Endothelial cell of umbilical vein (primary cell): ENCODE data around the gene CLRN3. TPM values are rescaled to one million over a fixed set of nuclear protein-coding genes. Genes with fewer than 3 reads are reported as not detected.

Experiments used
- BruUV-seq: library from RNA; stranded (reverse); fragments of 400-500 nt; replicated peaks from 2 replicates; lab custom pipeline; 2021; lab: Mats Ljungman, UMichigan
- CTCF ChIA-PET: fragments of 300-600, 350-600 bp; sonication (Branson Sonifier 250); formaldehyde crosslinking; loops from one replicate; lab custom pipeline; 2021; ENCODE audit warnings: antibody characterized with exemption, inconsistent platforms; lab: Charles Lee
- POLR2A ChIA-PET: fragments of 300-600, 350-600 bp; sonication (Branson Sonifier 250); formaldehyde crosslinking; loops from one replicate; lab custom pipeline; 2021; ENCODE audit warnings: antibody characterized with exemption, inconsistent platforms; lab: Charles Lee
- DNase-seq: peaks from one replicate; pipeline ENCODE4 v3.0.0-alpha.2; 2011; ENCODE audit warnings: low read depth, low spot score
- FAIRE-seq: peaks from 2 replicates; lab custom pipeline; 2011; peaks lifted over from hg19 to GRCh38; lab: Jason Lieb, UNC
- H2AFZ ChIP-seq: 2 replicates; pipeline ENCODE4 v1.6.0; 2012; ENCODE audit warnings: low read depth, low read length, control low read depth, inconsistent platforms
- H3K27ac ChIP-seq: 2 replicates; pipeline ENCODE4 v1.5.1; 2011; ENCODE audit warnings: low read depth, mild to moderate bottlenecking, control low read depth, low read length, moderate library complexity; ENCODE audit not compliant: insufficient read depth
- H3K27me3 ChIP-seq, 2 experiments: 2 replicates each; pipeline versions ENCODE4 v1.6.0 to v1.6.1; 2011; ENCODE audit warnings: low read length in 2 of 2, mixed read lengths in 1 of 2; ENCODE audit not compliant: control insufficient read depth in 2 of 2, insufficient read depth in 2 of 2
- H3K36me3 ChIP-seq, 2 experiments: 2 replicates in 1 of 2; 3 replicates in 1 of 2; pipeline ENCODE4 v1.5.1; 2011; ENCODE audit warnings: low read length in 2 of 2, mild to moderate bottlenecking in 1 of 2, moderate library complexity in 1 of 2; ENCODE audit not compliant: control insufficient read depth in 2 of 2, insufficient read depth in 2 of 2; ENCODE audit errors: extremely low read depth in 1 of 2
- H3K4me1 ChIP-seq: 3 replicates; pipeline ENCODE4 v1.5.1; 2011; ENCODE audit warnings: mild to moderate bottlenecking, low read length; ENCODE audit not compliant: control insufficient read depth, insufficient read depth; ENCODE audit errors: extremely low read depth
- H3K4me2 ChIP-seq: 2 replicates; pipeline ENCODE4 v1.6.1; 2011; ENCODE audit warnings: low read length, control low read depth, mixed read lengths; ENCODE audit not compliant: insufficient read depth
- H3K4me3 ChIP-seq, 3 experiments: fragments of 200-600 bp in 1 of 3; sonication (generic), shearing (Covaris generic) in 1 of 3; replicated peaks in 1 of 3; 2 replicates each; pipeline ENCODE4 v1.5.1; 2011 to 2016; ENCODE audit warnings: control low read depth in 3 of 3, low read length in 3 of 3, mild to moderate bottlenecking in 2 of 3, inconsistent platforms in 1 of 3, low read depth in 1 of 3, moderate library complexity in 1 of 3; ENCODE audit not compliant: insufficient read depth in 1 of 3
- H3K79me2 ChIP-seq: 2 replicates; pipeline ENCODE4 v1.6.0; 2012; ENCODE audit warnings: low read length, inconsistent platforms; ENCODE audit not compliant: control insufficient read depth, insufficient read depth
- H3K9ac ChIP-seq: replicated peaks from 2 replicates; pipeline ENCODE3; 2011; ENCODE audit warnings: low read length, control low read depth; ENCODE audit not compliant: insufficient read depth; ENCODE audit errors: extremely low read depth
- H3K9me1 ChIP-seq: replicated peaks from 3 replicates; pipeline ENCODE4 v1.6.0; 2011; ENCODE audit warnings: mild to moderate bottlenecking, low read length; ENCODE audit not compliant: control insufficient read depth, insufficient read depth; ENCODE audit errors: extremely low read depth
- H3K9me3 ChIP-seq: replicated peaks from 2 replicates; pipeline ENCODE4 v1.5.1; 2012; ENCODE audit warnings: low read length, inconsistent platforms; ENCODE audit not compliant: control insufficient read depth, insufficient read depth
- H4K20me1 ChIP-seq: replicated peaks from 2 replicates; pipeline ENCODE3; 2011; ENCODE audit warnings: mild to moderate bottlenecking, low read length; ENCODE audit not compliant: control insufficient read depth, insufficient read depth; ENCODE audit errors: extremely low read depth
- EZH2 ChIP-seq: IDR thresholded peaks from 2 replicates; pipeline ENCODE4 v1.6.1; 2012; ENCODE audit warnings: borderline replicate concordance, low read depth, mild to moderate bottlenecking, moderate library complexity, low read length, inconsistent platforms; ENCODE audit not compliant: severe bottlenecking
- FOS ChIP-seq: IDR thresholded peaks from 2 replicates; pipeline ENCODE4 v1.6.1; 2011; ENCODE audit warnings: mild to moderate bottlenecking, low read length, moderate library complexity, borderline replicate concordance; ENCODE audit not compliant: insufficient read depth
- GATA2 ChIP-seq: IDR thresholded peaks from 2 replicates; pipeline ENCODE4 v1.7.0; 2011; ENCODE audit warnings: low read depth, mild to moderate bottlenecking, moderate library complexity, mixed read lengths, low read length; ENCODE audit not compliant: insufficient read length, insufficient read depth
- JUN ChIP-seq: IDR thresholded peaks from 2 replicates; pipeline ENCODE4 v1.6.1; 2011; ENCODE audit warnings: borderline replicate concordance, low read depth; ENCODE audit not compliant: insufficient read length, insufficient read depth
- MAX ChIP-seq: IDR thresholded peaks from 2 replicates; pipeline ENCODE4 v1.6.1; 2011; ENCODE audit not compliant: insufficient read depth, insufficient read length
- MYC ChIP-seq: IDR thresholded peaks from one replicate; pipeline ENCODE4 v1.6.1; 2011; ENCODE audit warnings: mild to moderate bottlenecking, low read depth, low read length
- POLR2A ChIP-seq: IDR thresholded peaks from 2 replicates; pipeline ENCODE4 v1.6.1; 2012; ENCODE audit warnings: low read depth, mild to moderate bottlenecking, control low read depth, low read length
- POLR2AphosphoS5 ChIP-seq: IDR thresholded peaks from 2 replicates; pipeline ENCODE4 v1.6.1; 2012; ENCODE audit warnings: low read depth, mild to moderate bottlenecking, control low read depth, low read length, moderate library complexity; ENCODE audit not compliant: insufficient read depth
- dilution Hi-C: fragments of 300-500 bp; cut with MboI; formaldehyde crosslinking; loops from one replicate; pipeline ENCODE4 v1.15.0; 2019; ENCODE audit warnings: low sequenced_read_pairs; ENCODE audit not compliant: extremely low pct_ligation_motif_present
- intact Hi-C: fragments of 100-400 bp; cut with micrococcal nuclease; formaldehyde crosslinking; loops from one replicate; pipeline ENCODE4 v1.10.0; 2022
- polyA plus RNA-seq, 4 experiments: library from polyadenylated mRNA; depleted of rRNA in 3 of 4; stranded (reverse) in 3 of 4; unstranded in 1 of 4; fragments of >200 nt; gene quantifications; 2 replicates each; pipeline versions ENCODE4 v1.2.1 to v1.2.3, GENCODE V29; 2011 to 2012; ENCODE audit warnings: missing spikeins in 1 of 4
- total RNA-seq: library from RNA; stranded (reverse); gene quantifications from 2 replicates; pipeline ENCODE4 v1.2.3, GENCODE V29; 2021
- TF ChIP-seq, protein P1 (sequence below), 2 donors: IDR thresholded peaks; 1 replicate in 1 of 2; 2 replicates in 1 of 2; pipeline ENCODE4 v1.5.1; 2011; ENCODE audit warnings: low read length in 2 of 2, mild to moderate bottlenecking in 2 of 2, moderate library complexity in 2 of 2, control low read depth in 1 of 2, inconsistent platforms in 1 of 2, low read depth in 1 of 2; ENCODE audit not compliant: insufficient read depth in 1 of 2; ENCODE audit errors: extremely low read depth in 1 of 2

CLRN3 gene
- total and polyA plus RNA-seq, 2 donors (not counting 3 experiments of a cell fraction or from before 2014, with no cell fraction given) = 0.07 TPM; not detected in 1

- Histone ChIP-seq H3K4me1 (peaks cover 63% of the 10 kb centered on the region), H3K36me3 (peaks cover 0 to 2% of the 10 kb centered on the region in 2 experiments), H3K27me3 (no peaks in the 10 kb centered on the region), H3K9me3 (no peaks in the 10 kb centered on the region), H3K4me3 (no peak overlapping the region), H2AFZ (no peak overlapping the region), H3K79me2 (peaks cover 22% of the 10 kb centered on the region), H3K9me1 (no peaks in the 10 kb centered on the region), H3K27ac (peak overlapping the region; percentile 46), H4K20me1 (no peaks in the 10 kb centered on the region), H3K4me2 (peak overlapping the region; percentile 47), H3K9ac (no peak overlapping the region)
- TSS peak; percentile 40 for BruUV-seq
- intact Hi-C loops (no loop called here), dilution Hi-C loops (no loop called here)
- CTCF ChIA-PET = interaction anchor here (1.0 to 10.3 kb wide), 7 partner anchors 11 to 85 kb away, joined by 3 to 68 read pairs (median 5); partner anchors contain the start of gene PTPRE
- no peak for TF ChIP-seq POLR2A
- no peak for TF ChIP-seq JUN
- peak; percentile 17 for DNase-seq
- POLR2A ChIA-PET = no interaction called here
- FAIRE-seq = no peak
Observed at GRCh38 chr10:127925471-127926207, 32.9 kb upstream of the CLRN3 start.

DNA sequence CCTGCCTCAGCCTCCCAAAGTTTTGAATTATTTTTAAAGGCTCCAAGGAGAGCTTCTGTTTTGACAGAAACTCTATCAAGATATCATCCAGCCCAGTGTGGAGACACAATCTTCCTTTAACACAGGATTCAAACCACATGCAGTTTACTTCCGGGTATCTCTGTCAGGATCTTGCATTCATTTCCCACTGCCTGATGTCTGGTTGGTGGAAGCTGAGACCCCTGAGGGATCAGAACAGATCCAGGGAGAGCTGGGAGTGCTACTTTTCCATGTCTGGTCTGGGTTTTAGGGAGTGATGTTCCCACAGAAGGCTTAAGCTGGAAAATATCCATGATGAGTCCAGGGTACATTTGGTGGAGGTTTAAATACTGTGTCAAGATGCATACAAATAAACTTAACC, 30.9 kb upstream of the CLRN3 start:
- intact Hi-C loops = loop anchor here (1.0 kb wide), 1 partner anchor 20 kb away; no protein-coding TSS in a partner anchor
- peaks cover 79% of the 10 kb centered on the region for H3K4me1 ChIP-seq
- no peaks in the 10 kb centered on the region for H4K20me1 ChIP-seq
- no peaks in the 10 kb centered on the region for H3K9me3 ChIP-seq
- DNase-seq (no peak), FAIRE-seq (no peak)
- dilution Hi-C loops = no loop called here
- TF ChIP-seq JUN (no peak), FOS (no peak), POLR2A (no peak), MYC (no peak), POLR2AphosphoS5 (no peak), GATA2 (no peak), MAX (no peak), EZH2 (no peak)
- TF ChIP-seq, protein P1, sequence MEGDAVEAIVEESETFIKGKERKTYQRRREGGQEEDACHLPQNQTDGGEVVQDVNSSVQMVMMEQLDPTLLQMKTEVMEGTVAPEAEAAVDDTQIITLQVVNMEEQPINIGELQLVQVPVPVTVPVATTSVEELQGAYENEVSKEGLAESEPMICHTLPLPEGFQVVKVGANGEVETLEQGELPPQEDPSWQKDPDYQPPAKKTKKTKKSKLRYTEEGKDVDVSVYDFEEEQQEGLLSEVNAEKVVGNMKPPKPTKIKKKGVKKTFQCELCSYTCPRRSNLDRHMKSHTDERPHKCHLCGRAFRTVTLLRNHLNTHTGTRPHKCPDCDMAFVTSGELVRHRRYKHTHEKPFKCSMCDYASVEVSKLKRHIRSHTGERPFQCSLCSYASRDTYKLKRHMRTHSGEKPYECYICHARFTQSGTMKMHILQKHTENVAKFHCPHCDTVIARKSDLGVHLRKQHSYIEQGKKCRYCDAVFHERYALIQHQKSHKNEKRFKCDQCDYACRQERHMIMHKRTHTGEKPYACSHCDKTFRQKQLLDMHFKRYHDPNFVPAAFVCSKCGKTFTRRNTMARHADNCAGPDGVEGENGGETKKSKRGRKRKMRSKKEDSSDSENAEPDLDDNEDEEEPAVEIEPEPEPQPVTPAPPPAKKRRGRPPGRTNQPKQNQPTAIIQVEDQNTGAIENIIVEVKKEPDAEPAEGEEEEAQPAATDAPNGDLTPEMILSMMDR (IDR thresholded peaks at IDR 0.05; ENCODE audit: extremely low read depth in 1 of 2, insufficient read depth in 1 of 2, low read depth in 1 of 2, low read length in 2 of 2) = no peak
- no peak overlapping the region for H3K4me2 ChIP-seq
- no peaks in the 10 kb centered on the region for H3K9me1 ChIP-seq
- H3K9ac ChIP-seq = no peak overlapping the region
- H3K79me2 ChIP-seq = peaks cover 26% of the 10 kb centered on the region
- no peak overlapping the region for H3K4me3 ChIP-seq
- no TSS peak for BruUV-seq
- CTCF ChIA-PET = interaction anchor here (9.3 to 10.3 kb wide), 2 partner anchors 17 to 87 kb away, joined by 63 to 68 read pairs; partner anchors contain the start of gene PTPRE
- no peak overlapping the region for H2AFZ ChIP-seq
- POLR2A ChIA-PET = no interaction called here
- H3K36me3 ChIP-seq = peaks cover 0 to 5% of the 10 kb centered on the region in 2 experiments
- H3K27me3 ChIP-seq = no peaks in the 10 kb centered on the region
- peak overlapping the region; percentile 72 for H3K27ac ChIP-seq
